Measurements from ENCODE around the gene TMEM60. TPM values are rescaled to one million over a fixed set of nuclear protein-coding genes. Genes with fewer than 3 reads are reported as not detected.

Gene TMEM60
- total and polyA plus RNA-seq, 2 of the 13 experiments (the other 11 are each of a cell fraction or from before 2014, with no cell fraction given) = 25.6 to 27.7 TPM

GRCh38 chr7:77799078-77799964, 1.1 kb upstream of the TMEM60 start (continued):
- TF ChIP-seq ZNF672 (CRISPR knock-in tag; IDR thresholded peaks at IDR 0.05) (no peak), POGZ (CRISPR knock-in tag; IDR thresholded peaks at IDR 0.05) (no peak), REPIN1 (CRISPR knock-in tag; IDR thresholded peaks at IDR 0.05; ENCODE audit: borderline replicate concordance, low read depth) (no peak), ZNF317 (CRISPR knock-in tag; IDR thresholded peaks at IDR 0.05) (no peak), XBP1 (CRISPR knock-in tag; IDR thresholded peaks at IDR 0.05) (no peak), ZNF350 (CRISPR knock-in tag; IDR thresholded peaks at IDR 0.05; ENCODE audit: borderline replicate concordance, low read depth) (no peak), PLRG1 (conservative IDR thresholded peaks at IDR 0.05) (no peak), ZSCAN30 (CRISPR knock-in tag; IDR thresholded peaks at IDR 0.05) (no peak), ZNF234 (CRISPR knock-in tag; conservative IDR thresholded peaks at IDR 0.05) (peak; percentile 45; the same call in 1 of the 2 replicates), SRY (CRISPR knock-in tag; IDR thresholded peaks at IDR 0.05) (peak; percentile 71; the same call in 1 of the 2 replicates), ZNF879 (CRISPR knock-in tag; IDR thresholded peaks at IDR 0.05) (no peak), ZBTB20 (CRISPR knock-in tag; IDR thresholded peaks at IDR 0.05; ENCODE audit: borderline replicate concordance, low read depth) (no peak), NFE2 (CRISPR knock-in tag; IDR thresholded peaks at IDR 0.05) (no peak), MIER3 (CRISPR knock-in tag; IDR thresholded peaks at IDR 0.05; ENCODE audit: borderline replicate concordance) (no peak), TBL1XR1 (IDR thresholded peaks at IDR 0.05; ENCODE audit: borderline replicate concordance, low read length, partially characterized antibody) (no peak), NFE2L2 (IDR thresholded peaks at IDR 0.05; ENCODE audit: low read length) (no peak), NFYC (CRISPR knock-in tag; IDR thresholded peaks at IDR 0.05) (no peak), ZNF407 (CRISPR knock-in tag; IDR thresholded peaks at IDR 0.05; ENCODE audit: not compliant biosample characterization) (peak; percentile 29), TFDP2 (CRISPR knock-in tag; IDR thresholded peaks at IDR 0.05) (no peak), MXD1 (CRISPR knock-in tag; IDR thresholded peaks at IDR 0.05) (no peak), ZNF749 (CRISPR knock-in tag; IDR thresholded peaks at IDR 0.05; ENCODE audit: borderline replicate concordance) (no peak)

Data from HepG2 (cell line).